A673 (cell line): ENCODE data around the gene NXF1.

Experiments used
- CTCF ChIP-seq: fragments of 300-800, 200-600 bp; sonication (generic); conservative IDR thresholded peaks from 2 replicates; pipeline ENCODE4 v1.5.1; 2017; ENCODE audit warnings: low read depth, mild to moderate bottlenecking, antibody characterized with exemption, low read length, moderate library complexity, mixed read lengths
- EZH2 ChIP-seq: fragments of 200-600 bp; sonication (generic); IDR thresholded peaks from 2 replicates; pipeline ENCODE4 v1.6.1; 2017; ENCODE audit warnings: borderline replicate concordance, low read depth, mild to moderate bottlenecking, mixed read lengths, antibody characterized with exemption, low read length; ENCODE audit not compliant: poor library complexity, severe bottlenecking

GRCh38 chr11:62782753-62783152 is 22.5 kb downstream of the NXF1 start:
- TF ChIP-seq CTCF (no peak), EZH2 (no peak)
